B cell (primary cell): ENCODE data around the gene BAZ1B. TPM values are rescaled to one million over a fixed set of nuclear protein-coding genes. Genes with fewer than 3 reads are reported as not detected.
"Not testable (repeated sequence)": the region's sequence is repeated elsewhere in the genome, so short reads cannot be mapped to it uniquely, and the experiment has no call there.

Source experiments
- ATAC-seq: fragments of 200-7000 bp; cut with Tn5 transposase; one replicate; pipeline ENCODE4 v1.10.0; 2021; ENCODE audit warnings: low read depth, mild to moderate bottlenecking, moderate number of reproducible peaks, moderate library complexity
- CTCF ChIA-PET: fragments of 350-600 bp; sonication (Branson Sonifier 250); formaldehyde crosslinking; loops from one replicate; lab custom pipeline; 2021; ENCODE audit warnings: antibody characterized with exemption, inconsistent platforms; lab: Charles Lee
- POLR2A ChIA-PET: fragments of 350-600 bp; sonication (Branson Sonifier 250); formaldehyde crosslinking; loops from one replicate; lab custom pipeline; 2021; ENCODE audit warnings: antibody characterized with exemption; lab: Charles Lee
- DNase-seq: peaks from one replicate; pipeline ENCODE4 v3.0.0; 2013
- H2AFZ ChIP-seq: 2 replicates; pipeline ENCODE4 v1.6.1; 2012; ENCODE audit warnings: mild to moderate bottlenecking, low read depth, low read length; ENCODE audit not compliant: insufficient read depth, poor library complexity, severe bottlenecking
- H3K27ac ChIP-seq, 2 donors: 1 replicate in 1 of 2; 2 replicates in 1 of 2; pipeline ENCODE4 v1.5.1; 2012 to 2013; ENCODE audit warnings: low read length in 2 of 2, mild to moderate bottlenecking in 2 of 2, moderate library complexity in 1 of 2
- H3K27me3 ChIP-seq, 4 experiments: fragments of 200-600 bp in 1 of 4; sonication (generic) in 1 of 4; replicated peaks in 1 of 4; 1 replicate in 2 of 4; 2 replicates in 2 of 4; pipeline versions ENCODE4 v1.6.1 to v1.7.0; 2013 to 2016; ENCODE audit warnings: low read length in 3 of 4, mild to moderate bottlenecking in 2 of 4, mixed read lengths in 1 of 4, moderate library complexity in 1 of 4; ENCODE audit not compliant: insufficient read depth in 4 of 4, control insufficient read depth in 3 of 4; ENCODE audit errors: control extremely low read depth in 1 of 4
- H3K36me3 ChIP-seq, 2 experiments: replicated peaks in 1 of 2; 1 replicate in 1 of 2; 2 replicates in 1 of 2; pipeline versions ENCODE4 v1.6.1 to v1.7.1; 2013; ENCODE audit warnings: low read length in 1 of 2; ENCODE audit not compliant: insufficient read depth in 2 of 2, control insufficient read depth in 1 of 2; ENCODE audit errors: control extremely low read depth in 1 of 2, extremely low read depth in 1 of 2
- H3K4me1 ChIP-seq, 2 donors: fragments of 200-600 bp in 1 of 2; sonication (generic) in 1 of 2; 1 replicate in 1 of 2; 2 replicates in 1 of 2; pipeline versions ENCODE4 v1.5.1 to v1.6.1; 2013 to 2017; ENCODE audit warnings: low read length in 2 of 2; ENCODE audit not compliant: control insufficient read depth in 2 of 2, insufficient read depth in 2 of 2
- H3K4me2 ChIP-seq: replicated peaks from 2 replicates; pipeline ENCODE3; 2012; ENCODE audit warnings: mild to moderate bottlenecking, low read depth, low read length; ENCODE audit not compliant: poor library complexity, severe bottlenecking
- H3K4me3 ChIP-seq, 5 experiments: fragments of 200-600 bp in 1 of 5; sonication (generic) in 1 of 5; 1 replicate in 3 of 5; 2 replicates in 2 of 5; pipeline versions ENCODE4 v1.5.1 to v1.7.0; 2011 to 2016; ENCODE audit warnings: low read length in 4 of 5, mild to moderate bottlenecking in 4 of 5, low read depth in 2 of 5, control low read depth in 1 of 5, moderate library complexity in 1 of 5; ENCODE audit not compliant: insufficient read depth in 1 of 5; ENCODE audit errors: control extremely low read depth in 1 of 5, extremely low read depth in 1 of 5
- H3K79me2 ChIP-seq: fragments of 200-600 bp; sonication (generic); one replicate; pipeline ENCODE4 v1.6.0; 2016; ENCODE audit warnings: low read length; ENCODE audit not compliant: control insufficient read depth, insufficient read depth
- H3K9ac ChIP-seq: fragments of 200-600 bp; sonication (generic); 2 replicates; pipeline ENCODE4 v1.6.1; 2017; ENCODE audit warnings: mild to moderate bottlenecking, low read length, moderate library complexity
- H3K9me3 ChIP-seq, 3 donors: one replicate each; pipeline versions ENCODE4 v1.6.1 to v1.7.1; 2013; ENCODE audit warnings: low read length in 2 of 3; ENCODE audit not compliant: control insufficient read depth in 2 of 3, insufficient read depth in 1 of 3; ENCODE audit errors: control extremely low read depth in 1 of 3
- H4K20me1 ChIP-seq: 2 replicates; pipeline ENCODE4 v1.6.0; 2012; ENCODE audit warnings: mild to moderate bottlenecking, low read length; ENCODE audit not compliant: insufficient read depth, control insufficient read depth, poor library complexity, severe bottlenecking
- H3K27ac Mint-ChIP-seq: one replicate; pipeline ENCODE4 v1.8.0; 2021; ENCODE audit warnings: mixed read lengths
- H3K27me3 Mint-ChIP-seq: one replicate; pipeline ENCODE4 v1.8.0; 2021; ENCODE audit warnings: mixed read lengths
- H3K4me1 Mint-ChIP-seq: one replicate; pipeline ENCODE4 v1.8.0; 2021; ENCODE audit warnings: mixed read lengths
- H3K4me3 Mint-ChIP-seq: one replicate; pipeline ENCODE4 v1.8.0; 2021; ENCODE audit warnings: mixed read lengths
- H3K9me3 Mint-ChIP-seq: one replicate; pipeline ENCODE4 v1.8.0; 2022; ENCODE audit warnings: mixed read lengths; ENCODE audit not compliant: insufficient read depth
- EZH2 ChIP-seq: IDR thresholded peaks from 2 replicates; pipeline ENCODE4 v1.6.1; 2012; ENCODE audit warnings: borderline replicate concordance, low read depth, mild to moderate bottlenecking, moderate library complexity, low read length; ENCODE audit not compliant: insufficient read depth, poor library complexity, severe bottlenecking
- WGBS: methylation state at CpG from one replicate; pipeline ENCODE4 v1.1.5; 2013; ENCODE audit warnings: missing lambda C conversion rate; ENCODE audit not compliant: insufficient coverage; 5-methylcytosine and 5-hydroxymethylcytosine counted together
- intact Hi-C: fragments of 100-400 bp; cut with micrococcal nuclease; formaldehyde crosslinking; loops from one replicate; pipeline ENCODE4 v1.10.0; 2022
- polyA plus RNA-seq: library from polyadenylated mRNA; depleted of rRNA; stranded (reverse); fragments of >200 nt; gene quantifications from 2 replicates; pipeline ENCODE4 v1.2.3, GENCODE V29; 2012
- total RNA-seq, 2 donors: library from RNA; stranded (reverse); fragments of 120-200 nt in 1 of 2; gene quantifications; 1 replicate in 1 of 2; 2 replicates in 1 of 2; pipeline versions ENCODE4 v1.2.3 to v1.2.4, GENCODE V29; 2013 to 2022
- TF ChIP-seq, protein P1 (sequence below): fragments of 200-600 bp; IDR thresholded peaks from one replicate; pipeline ENCODE4 v1.8.0; 2022; ENCODE audit warnings: antibody characterized with exemption, mild to moderate bottlenecking

BAZ1B gene
- total and polyA plus RNA-seq, 2 donors (not counting 1 experiment from before 2014, with no cell fraction given), result 17.2 to 68.1 TPM

DNA sequence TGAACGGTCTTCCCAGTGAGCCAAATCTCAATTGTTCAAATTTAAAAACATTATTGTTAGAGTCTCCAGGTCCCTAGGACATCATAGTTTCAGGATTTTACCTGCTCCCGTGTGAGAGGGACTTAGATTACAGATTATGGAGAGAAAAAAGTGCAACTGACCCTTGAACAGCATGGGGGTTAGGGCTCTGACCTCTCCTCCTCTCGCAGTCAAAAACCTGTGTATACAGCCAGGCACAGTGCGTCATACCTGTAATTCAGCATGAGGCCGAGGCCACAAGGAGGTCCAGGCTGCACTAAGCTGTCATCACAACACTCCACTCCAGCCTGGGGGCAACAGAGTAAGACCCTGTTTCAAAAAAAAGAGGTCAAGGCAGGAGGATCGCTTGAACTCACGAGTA lies 25.5 kb downstream of the BAZ1B start:
- TF ChIP-seq EZH2, result no peak
- TF ChIP-seq, protein P1, sequence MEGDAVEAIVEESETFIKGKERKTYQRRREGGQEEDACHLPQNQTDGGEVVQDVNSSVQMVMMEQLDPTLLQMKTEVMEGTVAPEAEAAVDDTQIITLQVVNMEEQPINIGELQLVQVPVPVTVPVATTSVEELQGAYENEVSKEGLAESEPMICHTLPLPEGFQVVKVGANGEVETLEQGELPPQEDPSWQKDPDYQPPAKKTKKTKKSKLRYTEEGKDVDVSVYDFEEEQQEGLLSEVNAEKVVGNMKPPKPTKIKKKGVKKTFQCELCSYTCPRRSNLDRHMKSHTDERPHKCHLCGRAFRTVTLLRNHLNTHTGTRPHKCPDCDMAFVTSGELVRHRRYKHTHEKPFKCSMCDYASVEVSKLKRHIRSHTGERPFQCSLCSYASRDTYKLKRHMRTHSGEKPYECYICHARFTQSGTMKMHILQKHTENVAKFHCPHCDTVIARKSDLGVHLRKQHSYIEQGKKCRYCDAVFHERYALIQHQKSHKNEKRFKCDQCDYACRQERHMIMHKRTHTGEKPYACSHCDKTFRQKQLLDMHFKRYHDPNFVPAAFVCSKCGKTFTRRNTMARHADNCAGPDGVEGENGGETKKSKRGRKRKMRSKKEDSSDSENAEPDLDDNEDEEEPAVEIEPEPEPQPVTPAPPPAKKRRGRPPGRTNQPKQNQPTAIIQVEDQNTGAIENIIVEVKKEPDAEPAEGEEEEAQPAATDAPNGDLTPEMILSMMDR, result no peak
- H3K9me3 ChIP-seq, result no peaks in the 10 kb centered on the region
- H3K4me1 ChIP-seq, result no peaks in the 10 kb centered on the region
- H3K9ac ChIP-seq, result no peak overlapping the region
- intact Hi-C loops, result no loop called here
- no peaks in the 10 kb centered on the region for H3K27me3 ChIP-seq
- H3K4me1 Mint-ChIP-seq, result no peaks in the 10 kb centered on the region
- ChIA-PET POLR2A (no interaction called here), CTCF (no interaction called here)
- no peak overlapping the region for H3K27ac ChIP-seq
- H3K27ac Mint-ChIP-seq, result no peak overlapping the region
- H3K4me3 ChIP-seq, result no peak overlapping the region
- no peaks in the 10 kb centered on the region for H3K27me3 Mint-ChIP-seq
- ATAC-seq, result no peak
- no peaks in the 10 kb centered on the region for H3K9me3 Mint-ChIP-seq
- no peak overlapping the region for H3K4me3 Mint-ChIP-seq
- H4K20me1 ChIP-seq, result peaks cover 10% of the 10 kb centered on the region
- peaks cover 51% of the 10 kb centered on the region for H3K79me2 ChIP-seq
- peaks cover 13 to 84% of the 10 kb centered on the region in 2 experiments for H3K36me3 ChIP-seq
- DNase-seq, result no peak
- H3K4me2 ChIP-seq, result no peak overlapping the region
- 100% methylated on average over 4 of the region's 7 CpGs for WGBS
- H2AFZ ChIP-seq, result no peak overlapping the region

DNA sequence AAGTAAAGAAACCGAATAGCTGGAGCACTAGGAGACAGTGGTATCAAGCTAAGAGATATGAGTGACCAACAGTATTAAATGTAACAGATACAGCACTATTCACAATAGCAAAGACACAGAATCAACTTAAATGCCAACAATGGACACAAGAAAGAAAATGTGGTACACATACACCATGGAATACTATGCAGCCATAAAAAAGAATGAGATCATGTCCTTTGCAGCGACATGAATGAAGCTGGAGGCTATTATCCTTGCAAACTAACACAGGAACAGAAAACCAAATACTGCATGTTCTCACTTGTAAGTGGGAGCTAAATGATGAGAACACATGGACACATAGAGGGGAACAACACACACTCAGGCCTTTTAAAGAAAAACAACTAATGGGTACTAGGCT lies 26.6 kb downstream of the BAZ1B start:
- POLR2A ChIA-PET, result interaction anchor here (1.0 kb wide), 1 partner anchor 25 kb away, joined by 3 read pairs; no protein-coding TSS in a partner anchor
- H3K4me1 Mint-ChIP-seq, H3K27me3 Mint-ChIP-seq, H4K20me1 ChIP-seq, intact Hi-C loops, H3K27ac ChIP-seq, H3K9me3 ChIP-seq, H3K4me3 Mint-ChIP-seq, H2AFZ ChIP-seq, H3K4me2 ChIP-seq, H3K9me3 Mint-ChIP-seq, DNase-seq, ATAC-seq, H3K27me3 ChIP-seq, H3K27ac Mint-ChIP-seq, CTCF ChIA-PET, H3K4me1 ChIP-seq, H3K4me3 ChIP-seq, H3K9ac ChIP-seq: not testable (repeated sequence)
- Histone ChIP-seq H3K79me2 (peaks cover 44% of the 10 kb centered on the region), H3K36me3 (peaks cover 14 to 86% of the 10 kb centered on the region in 2 experiments)
- no CpG with 5 or more reads among the region's 2 CpGs for WGBS
